ENCODE data around the gene ASCC1. TPM values are rescaled to one million over a fixed set of nuclear protein-coding genes. Genes with fewer than 3 reads are reported as not detected.

Gene ASCC1
- total RNA-seq, 1 experiment from 2014 or later = 15.7 TPM

DNA sequence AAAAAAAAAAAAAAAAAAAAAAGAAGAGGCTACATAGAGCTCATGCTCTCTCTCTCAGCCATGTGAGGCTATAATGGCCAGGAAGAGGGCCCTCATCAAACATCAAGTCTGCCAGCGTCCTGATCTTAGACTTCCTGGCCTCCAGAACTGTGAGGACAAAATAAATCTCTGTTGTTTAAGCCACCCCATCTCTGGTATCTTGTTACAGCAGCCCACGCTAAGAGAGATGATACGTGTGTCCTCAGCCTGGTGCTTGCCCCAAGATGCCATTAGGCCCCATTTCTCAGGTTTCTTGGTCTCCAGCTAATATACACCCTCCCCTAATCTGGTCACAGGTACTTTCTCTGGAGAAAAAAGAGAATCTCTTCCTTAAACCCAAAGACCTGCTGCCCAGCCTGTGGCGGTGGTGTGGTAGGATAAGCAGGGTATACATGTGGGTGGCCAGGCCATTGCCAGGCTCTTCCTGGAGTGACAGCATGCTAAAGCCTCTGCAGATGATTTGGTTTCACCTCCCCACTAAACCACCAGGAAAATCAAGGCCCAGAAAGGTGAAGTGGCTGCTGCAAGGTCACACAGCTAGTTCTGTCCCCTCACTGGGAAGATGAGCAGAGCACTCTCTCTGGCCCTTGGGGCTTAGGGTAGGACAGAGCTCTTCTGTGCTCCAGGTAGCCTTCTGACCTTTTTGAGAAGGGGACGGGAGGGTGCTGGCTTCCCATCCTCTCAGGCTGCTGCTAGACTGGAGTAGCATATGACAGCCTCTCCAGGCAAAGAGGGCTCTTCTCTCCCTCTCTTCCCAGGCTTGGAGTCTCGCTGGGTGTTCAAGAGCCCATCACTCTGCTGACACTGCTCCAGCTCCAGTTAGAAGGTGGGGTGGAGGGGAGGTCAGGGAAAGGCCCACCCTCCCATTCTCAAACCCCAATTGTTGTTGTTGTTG lies 133.0 kb downstream of the ASCC1 start:
- Histone ChIP-seq H3F3A (ENCODE audit: low read length, unreplicated experiment) (no peaks in the 10 kb centered on the region), H2AFZ (ENCODE audit: low read length) (no peak overlapping the region), H3K4me3 (ENCODE audit: low read length) (no peak overlapping the region), H3K4me2 (ENCODE audit: low read length) (no peak overlapping the region), H3K9me2 (replicated peaks; ENCODE audit: low read length) (no peaks in the 10 kb centered on the region), H3K4me1 (ENCODE audit: insufficient read depth, low read length) (peaks cover 23% of the 10 kb centered on the region), H3K79me2 (ENCODE audit: low read length) (no peaks in the 10 kb centered on the region), H4K20me1 (ENCODE audit: low read length) (no peaks in the 10 kb centered on the region), H3K36me3 (ENCODE audit: low read depth, low read length) (no peaks in the 10 kb centered on the region), H3K27ac (ENCODE audit: low read length) (no peak overlapping the region), H3K9me3 (ENCODE audit: low read length) (no peaks in the 10 kb centered on the region), H3K9ac (ENCODE audit: low read length) (no peak overlapping the region), H3K27me3 (ENCODE audit: low read length) (no peaks in the 10 kb centered on the region)
- CTCF ChIA-PET = no interaction called here
- no peak for ATAC-seq
- intact Hi-C loops (cut with micrococcal nuclease) = no loop called here
- BruUV-seq (replicated peaks) = no TSS peak
- TF ChIP-seq EZH2phosphoT487 (IDR thresholded peaks at IDR 0.05; ENCODE audit: borderline replicate concordance, low read length) (no peak), EZH2 (IDR thresholded peaks at IDR 0.05; ENCODE audit: low read length, unreplicated experiment) (no peak)
- TF ChIP-seq, protein P1, sequence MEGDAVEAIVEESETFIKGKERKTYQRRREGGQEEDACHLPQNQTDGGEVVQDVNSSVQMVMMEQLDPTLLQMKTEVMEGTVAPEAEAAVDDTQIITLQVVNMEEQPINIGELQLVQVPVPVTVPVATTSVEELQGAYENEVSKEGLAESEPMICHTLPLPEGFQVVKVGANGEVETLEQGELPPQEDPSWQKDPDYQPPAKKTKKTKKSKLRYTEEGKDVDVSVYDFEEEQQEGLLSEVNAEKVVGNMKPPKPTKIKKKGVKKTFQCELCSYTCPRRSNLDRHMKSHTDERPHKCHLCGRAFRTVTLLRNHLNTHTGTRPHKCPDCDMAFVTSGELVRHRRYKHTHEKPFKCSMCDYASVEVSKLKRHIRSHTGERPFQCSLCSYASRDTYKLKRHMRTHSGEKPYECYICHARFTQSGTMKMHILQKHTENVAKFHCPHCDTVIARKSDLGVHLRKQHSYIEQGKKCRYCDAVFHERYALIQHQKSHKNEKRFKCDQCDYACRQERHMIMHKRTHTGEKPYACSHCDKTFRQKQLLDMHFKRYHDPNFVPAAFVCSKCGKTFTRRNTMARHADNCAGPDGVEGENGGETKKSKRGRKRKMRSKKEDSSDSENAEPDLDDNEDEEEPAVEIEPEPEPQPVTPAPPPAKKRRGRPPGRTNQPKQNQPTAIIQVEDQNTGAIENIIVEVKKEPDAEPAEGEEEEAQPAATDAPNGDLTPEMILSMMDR (conservative IDR thresholded peaks at IDR 0.05; ENCODE audit: low read depth, low read length) = no peak
- POLR2A ChIA-PET (ENCODE audit: unreplicated experiment) = no interaction called here
- DNase-seq = no peak

DNA sequence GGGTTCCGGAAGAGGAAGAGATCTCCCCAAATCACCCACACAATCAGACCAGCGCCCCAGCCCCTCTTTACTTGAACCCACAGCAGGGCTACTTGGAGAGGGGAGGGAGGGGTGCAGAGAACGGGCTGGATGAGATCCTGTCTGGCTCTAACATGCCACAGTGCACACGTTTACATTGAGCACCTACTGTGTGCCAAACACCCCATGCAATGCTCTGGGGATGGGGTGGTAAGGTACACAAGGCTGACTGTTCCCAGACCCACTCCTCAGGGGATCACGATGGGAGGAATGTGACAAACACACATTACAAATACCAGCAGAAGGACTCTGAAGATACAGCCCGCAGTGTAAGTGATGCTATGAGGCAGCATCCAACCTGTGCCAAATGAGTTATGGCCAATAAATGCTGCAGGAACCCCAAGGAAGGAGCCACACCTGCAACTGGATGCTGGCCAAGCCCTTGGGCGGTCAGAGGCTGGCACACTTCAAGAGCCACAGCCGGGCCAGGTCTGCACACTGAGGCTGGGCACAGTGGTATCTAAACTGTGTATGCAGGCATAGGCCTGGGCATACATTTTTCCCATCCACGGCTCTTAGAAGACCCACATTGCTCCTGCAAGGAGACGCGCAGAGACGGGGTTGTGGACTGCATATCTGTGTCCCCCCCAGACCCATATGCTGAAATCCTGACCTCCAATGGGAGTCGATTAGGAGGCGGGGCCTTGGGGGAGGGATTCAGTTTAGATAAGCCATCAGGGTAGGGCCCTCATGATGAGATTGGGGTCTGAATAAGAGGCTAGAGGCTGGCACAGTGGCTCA lies 134.1 kb downstream of the ASCC1 start:
- ChIA-PET POLR2A (ENCODE audit: unreplicated experiment) (no interaction called here), CTCF (no interaction called here)
- Histone ChIP-seq H3K4me3 (ENCODE audit: low read length) (no peak overlapping the region), H3K27me3 (ENCODE audit: low read length) (no peaks in the 10 kb centered on the region), H3F3A (ENCODE audit: low read length, unreplicated experiment) (no peaks in the 10 kb centered on the region), H3K36me3 (ENCODE audit: low read depth, low read length) (no peaks in the 10 kb centered on the region), H2AFZ (ENCODE audit: low read length) (no peak overlapping the region), H3K9me2 (replicated peaks; ENCODE audit: low read length) (no peaks in the 10 kb centered on the region), H4K20me1 (ENCODE audit: low read length) (no peaks in the 10 kb centered on the region), H3K27ac (ENCODE audit: low read length) (no peak overlapping the region), H3K4me2 (ENCODE audit: low read length) (no peak overlapping the region), H3K9me3 (ENCODE audit: low read length) (no peaks in the 10 kb centered on the region), H3K9ac (ENCODE audit: low read length) (no peak overlapping the region), H3K4me1 (ENCODE audit: insufficient read depth, low read length) (peaks cover 23% of the 10 kb centered on the region), H3K79me2 (ENCODE audit: low read length) (no peaks in the 10 kb centered on the region)
- peak; percentile 90 for DNase-seq
- ATAC-seq = peak; percentile 74
- intact Hi-C loops (cut with micrococcal nuclease) = no loop called here
- TF ChIP-seq EZH2phosphoT487 (IDR thresholded peaks at IDR 0.05; ENCODE audit: borderline replicate concordance, low read length) (no peak), EZH2 (IDR thresholded peaks at IDR 0.05; ENCODE audit: low read length, unreplicated experiment) (no peak)
- TF ChIP-seq, protein P1 (conservative IDR thresholded peaks at IDR 0.05; ENCODE audit: low read depth, low read length) = no peak
- BruUV-seq (replicated peaks) = TSS peak; percentile 78

Measured in PC-3 (cell line).